IPS-15b (cell line): ENCODE measurements around the gene ZNF580.
A peak's percentile ranks its signal among the peaks of the same experiment; 100 is the strongest.

Experiments
- H3K27me3 ChIP-seq: one replicate; pipeline ENCODE4 v1.6.1; 2013; ENCODE audit warnings: low read length; ENCODE audit not compliant: control insufficient read depth, insufficient read depth
- H3K36me3 ChIP-seq: one replicate; pipeline ENCODE4 v1.6.1; 2013; ENCODE audit warnings: low read length; ENCODE audit not compliant: control insufficient read depth, insufficient read depth
- H3K4me1 ChIP-seq: one replicate; pipeline ENCODE4 v1.6.1; 2013; ENCODE audit warnings: mild to moderate bottlenecking, low read length; ENCODE audit not compliant: control insufficient read depth, insufficient read depth
- H3K4me3 ChIP-seq: one replicate; pipeline ENCODE4 v1.5.1; 2013; ENCODE audit warnings: low read depth, low read length
- H3K9ac ChIP-seq: one replicate; pipeline ENCODE4 v1.6.1; 2013; ENCODE audit warnings: low read depth, mild to moderate bottlenecking, low read length
- H3K9me3 ChIP-seq: one replicate; pipeline ENCODE4 v1.6.1; 2013; ENCODE audit warnings: mild to moderate bottlenecking, low read length; ENCODE audit not compliant: control insufficient read depth, insufficient read depth

ZNF580 gene

GRCh38 chr19:55672418-55672817 lies 31.6 kb downstream of the ZNF580 start:
- Histone ChIP-seq H3K4me3 (no peak overlapping the region), H3K9ac (no peak overlapping the region), H3K36me3 (peaks cover 29% of the 10 kb centered on the region), H3K9me3 (no peaks in the 10 kb centered on the region), H3K27me3 (no peaks in the 10 kb centered on the region), H3K4me1 (peaks cover 2% of the 10 kb centered on the region)

DNA sequence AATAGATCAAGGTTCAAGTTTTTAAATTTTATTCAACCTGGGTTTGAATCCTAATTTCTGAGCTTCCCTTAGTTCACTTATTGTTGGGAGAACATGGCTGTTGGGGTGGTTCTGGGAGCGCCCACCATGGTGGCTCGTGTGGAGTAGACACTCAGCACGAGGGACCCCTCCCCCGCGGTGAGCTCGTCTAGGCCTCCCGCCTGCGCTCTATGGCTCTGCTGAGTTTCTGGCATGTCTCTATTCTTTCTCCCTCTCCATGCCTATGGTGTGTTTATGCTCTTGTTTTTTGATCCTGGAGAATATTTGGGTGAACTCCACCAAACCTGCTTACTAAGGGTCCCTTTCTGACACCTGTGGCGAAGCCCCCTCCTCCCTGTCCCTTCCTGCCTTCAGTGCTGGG lies 32.7 kb downstream of the ZNF580 start:
- no peak overlapping the region for H3K9ac ChIP-seq
- H3K4me3 ChIP-seq, result no peak overlapping the region
- peaks cover 2% of the 10 kb centered on the region for H3K4me1 ChIP-seq

GRCh38 chr19:55673889-55674288 lies 33.1 kb downstream of the ZNF580 start:
- no peaks in the 10 kb centered on the region for H3K9me3 ChIP-seq
- no peak overlapping the region for H3K9ac ChIP-seq
- H3K4me3 ChIP-seq, result peak overlapping the region; percentile 56
- H3K4me1 ChIP-seq, result peaks cover 2% of the 10 kb centered on the region
- peaks cover 25% of the 10 kb centered on the region for H3K36me3 ChIP-seq
- no peaks in the 10 kb centered on the region for H3K27me3 ChIP-seq

More for the DNA sequence above, 32.7 kb downstream of the ZNF580 start:
- Histone ChIP-seq H3K27me3 (no peaks in the 10 kb centered on the region), H3K9me3 (no peaks in the 10 kb centered on the region), H3K36me3 (peaks cover 24% of the 10 kb centered on the region)

DNA sequence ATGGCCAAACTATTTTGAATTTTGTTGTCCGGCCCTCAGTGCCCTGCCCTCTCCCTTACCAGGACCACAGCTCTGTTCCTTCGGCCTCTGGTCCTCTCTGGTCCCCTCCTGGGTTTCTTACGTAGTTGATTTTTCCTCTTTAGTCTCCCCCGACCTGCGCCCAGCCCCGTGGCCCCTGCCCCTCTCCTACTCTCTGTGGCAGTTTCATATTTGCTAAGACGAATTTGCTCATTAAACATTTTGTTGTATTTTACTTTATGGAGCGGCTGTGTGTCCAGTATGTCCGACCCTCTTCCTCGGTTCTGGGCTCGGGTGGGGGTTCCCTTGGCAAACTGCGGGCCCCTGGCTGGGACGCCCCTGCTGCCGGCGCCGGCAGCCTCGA lies 33.6 kb downstream of the ZNF580 start:
- Histone ChIP-seq H3K4me3 (peak overlapping the region; percentile 56), H3K36me3 (peaks cover 26% of the 10 kb centered on the region), H3K9me3 (no peaks in the 10 kb centered on the region), H3K27me3 (no peaks in the 10 kb centered on the region), H3K4me1 (peaks cover 2% of the 10 kb centered on the region), H3K9ac (peak overlapping the region; percentile 47)

DNA sequence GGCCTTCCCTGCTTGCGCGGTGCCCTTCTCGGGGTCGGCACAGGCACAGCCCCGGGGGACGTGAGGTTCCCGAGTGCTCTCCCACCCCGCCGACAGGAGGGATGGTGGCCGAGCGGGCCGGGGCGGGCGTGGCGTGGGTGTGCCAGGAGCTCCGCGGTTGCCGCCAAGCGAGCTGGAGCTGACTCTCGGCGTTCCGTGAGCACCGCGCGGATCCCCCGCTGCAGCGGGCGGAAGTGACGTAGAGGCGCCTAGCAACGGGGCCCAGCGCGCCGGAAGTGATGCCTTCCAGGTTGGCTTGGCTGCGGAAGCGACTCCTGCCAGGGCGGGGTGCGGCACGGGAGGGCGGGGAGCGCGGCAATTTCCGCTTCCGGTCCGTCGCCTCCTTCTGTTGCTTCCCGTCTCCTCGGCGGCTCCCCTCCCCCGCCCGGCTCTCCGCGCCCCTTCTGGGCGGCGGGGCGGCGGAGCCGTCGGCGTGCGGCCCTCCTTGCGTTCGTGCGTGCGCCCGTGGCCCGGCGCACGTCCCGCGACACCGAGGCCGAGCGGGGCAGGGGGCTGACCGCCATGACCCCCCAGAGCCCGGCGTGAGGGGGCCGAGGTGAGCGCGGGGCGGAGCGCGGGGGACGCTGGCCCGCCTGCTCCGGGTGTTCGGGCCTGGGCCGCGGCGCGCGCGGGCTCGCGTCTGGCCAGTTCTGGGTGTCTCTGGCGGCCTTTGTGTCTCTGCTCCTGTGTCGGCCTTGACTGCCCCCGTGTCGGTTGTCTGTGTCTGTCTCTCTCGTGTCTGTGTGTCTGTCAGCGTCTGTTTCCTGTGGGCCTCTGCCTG lies 34.2 kb downstream of the ZNF580 start, which contains the start of gene EPN1:
Gene EPN1, plus strand, starts transcription at position 386 of the 820 bp plus-strand sequence. CDS start 3,402 bp downstream, outside the sequence.
- Histone ChIP-seq H3K27me3 (no peaks in the 10 kb centered on the region), H3K4me3 (peak within 1 kb of the TSS; percentile 90), H3K36me3 (peaks cover 25% of the 10 kb centered on the region), H3K9ac (peak within 1 kb of the TSS; percentile 80), H3K4me1 (peaks cover 2% of the 10 kb centered on the region), H3K9me3 (no peaks in the 10 kb centered on the region)

GRCh38 chr19:55675661-55676354 lies 35.0 kb downstream of the ZNF580 start:
- Histone ChIP-seq H3K9me3 (no peaks in the 10 kb centered on the region), H3K9ac (peak overlapping the region; percentile 80), H3K27me3 (no peaks in the 10 kb centered on the region), H3K36me3 (peaks cover 22% of the 10 kb centered on the region), H3K4me3 (peak overlapping the region; percentile 90), H3K4me1 (peaks cover 2% of the 10 kb centered on the region)

- Histone ChIP-seq H3K4me3 (peak overlapping the region; percentile 90), H3K9ac (no peak overlapping the region), H3K27me3 (no peaks in the 10 kb centered on the region), H3K4me1 (peaks cover 2% of the 10 kb centered on the region), H3K9me3 (no peaks in the 10 kb centered on the region), H3K36me3 (peaks cover 26% of the 10 kb centered on the region)
These were observed 35.6 kb downstream of the ZNF580 start for GRCh38 chr19:55676383-55676782.

GRCh38 chr19:55676889-55677505 lies 36.2 kb downstream of the ZNF580 start:
- peak overlapping the region; percentile 50 for H3K9ac ChIP-seq
- peaks cover 26% of the 10 kb centered on the region for H3K36me3 ChIP-seq
- no peaks in the 10 kb centered on the region for H3K9me3 ChIP-seq
- peaks cover 2% of the 10 kb centered on the region for H3K4me1 ChIP-seq
- H3K4me3 ChIP-seq, result no peak overlapping the region
- no peaks in the 10 kb centered on the region for H3K27me3 ChIP-seq

GRCh38 chr19:55677572-55678028 lies 36.8 kb downstream of the ZNF580 start:
- Histone ChIP-seq H3K4me1 (peaks cover 2% of the 10 kb centered on the region), H3K4me3 (no peak overlapping the region), H3K9me3 (no peaks in the 10 kb centered on the region), H3K9ac (peak overlapping the region; percentile 1), H3K36me3 (peaks cover 30% of the 10 kb centered on the region), H3K27me3 (no peaks in the 10 kb centered on the region)

DNA sequence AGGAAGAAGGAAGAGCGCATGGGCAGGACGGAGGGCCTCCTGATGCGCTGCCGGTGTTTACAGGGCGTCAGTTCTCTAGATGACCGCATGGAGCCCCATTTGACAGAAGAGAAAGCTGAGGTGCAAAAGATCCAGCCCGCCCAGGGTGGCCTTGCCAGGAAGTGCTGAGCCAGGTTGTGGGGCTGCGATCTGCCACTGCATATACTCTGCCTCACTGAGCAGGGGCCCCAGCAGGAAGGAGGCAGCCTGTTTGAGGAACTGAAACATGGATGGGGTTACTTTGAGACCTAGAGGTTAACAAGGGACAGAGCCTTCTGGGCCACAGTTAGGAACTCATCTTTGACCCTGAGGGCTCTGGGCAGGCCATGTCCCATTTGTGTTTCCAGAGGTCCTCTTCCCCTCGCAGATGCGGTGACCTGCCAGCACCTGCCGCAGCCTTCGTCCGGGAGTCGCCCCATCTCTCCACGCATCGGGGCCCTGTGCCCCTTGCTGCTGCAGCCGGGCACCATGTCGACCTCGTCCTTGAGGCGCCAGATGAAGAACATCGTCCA lies 37.4 kb downstream of the ZNF580 start:
- Histone ChIP-seq H3K27me3 (no peaks in the 10 kb centered on the region), H3K4me3 (no peak overlapping the region), H3K9ac (no peak overlapping the region), H3K4me1 (peaks cover 2% of the 10 kb centered on the region), H3K36me3 (peaks cover 30% of the 10 kb centered on the region), H3K9me3 (no peaks in the 10 kb centered on the region)
